GM21447 (cell line): ENCODE data around the gene SIGLEC7.
"Not testable (repeated sequence)": the region's sequence is repeated elsewhere in the genome, so short reads cannot be mapped to it uniquely, and the experiment has no call there.

ENCODE experiments used
- ATAC-seq: cut with Tn5 transposase; IDR thresholded peaks from one replicate; pipeline ENCODE4 v1.9.1; 2021; ENCODE audit not compliant: unreplicated experiment

Gene SIGLEC7

DNA sequence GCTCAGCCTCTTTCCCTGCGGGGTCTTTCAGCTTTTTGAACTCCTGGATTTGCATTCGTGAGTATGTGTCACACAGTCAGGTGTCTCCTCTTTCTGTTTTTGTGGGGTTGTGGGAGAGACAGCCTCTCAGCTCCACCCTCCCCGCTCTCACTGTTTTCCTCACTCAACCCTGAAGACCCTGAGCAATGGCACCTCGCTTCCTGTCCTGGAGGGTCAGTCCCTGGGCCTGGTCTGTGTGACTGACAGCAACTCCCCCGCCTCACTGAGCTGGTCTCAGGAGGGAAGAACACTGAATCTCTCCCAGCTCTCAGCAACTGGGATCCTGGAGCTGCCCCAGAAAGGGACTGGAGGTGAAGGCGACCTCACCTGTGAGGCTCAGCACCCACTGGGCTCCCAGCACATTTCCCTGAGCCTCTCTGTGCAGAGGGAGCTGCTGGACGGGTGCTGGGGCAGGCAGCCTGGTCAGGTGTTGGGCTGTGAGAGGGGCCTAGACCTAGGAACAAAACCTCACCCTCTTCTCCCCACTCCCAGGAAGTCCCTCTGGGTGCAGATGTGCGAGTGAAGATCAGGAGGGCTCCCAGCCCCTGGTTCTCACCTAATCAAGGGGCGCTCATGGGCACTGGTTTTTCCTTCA, 4.2 kb upstream of the SIGLEC7 start:
- ATAC-seq: no peak

DNA sequence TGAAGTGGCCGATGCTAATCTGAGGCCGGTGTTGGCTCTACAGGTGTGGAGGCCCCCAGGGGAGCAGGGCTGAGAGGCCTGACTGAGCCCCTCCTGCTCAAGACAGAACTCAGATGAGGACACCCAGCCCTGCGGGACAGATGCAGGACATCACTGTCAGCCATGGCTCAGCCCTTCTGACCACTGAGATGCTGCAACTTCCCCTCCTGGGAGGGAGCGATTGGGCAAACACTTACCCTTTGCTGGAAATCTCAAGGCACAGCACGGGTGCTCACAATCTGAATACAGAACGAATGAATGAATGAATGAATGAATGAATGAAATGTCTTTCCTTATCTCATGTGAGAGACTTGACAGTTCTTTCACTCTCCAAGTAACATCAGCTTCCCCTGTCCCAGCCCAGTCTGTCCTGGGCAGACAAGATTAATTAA, 3.5 kb upstream of the SIGLEC7 start:
- ATAC-seq: no peak

DNA sequence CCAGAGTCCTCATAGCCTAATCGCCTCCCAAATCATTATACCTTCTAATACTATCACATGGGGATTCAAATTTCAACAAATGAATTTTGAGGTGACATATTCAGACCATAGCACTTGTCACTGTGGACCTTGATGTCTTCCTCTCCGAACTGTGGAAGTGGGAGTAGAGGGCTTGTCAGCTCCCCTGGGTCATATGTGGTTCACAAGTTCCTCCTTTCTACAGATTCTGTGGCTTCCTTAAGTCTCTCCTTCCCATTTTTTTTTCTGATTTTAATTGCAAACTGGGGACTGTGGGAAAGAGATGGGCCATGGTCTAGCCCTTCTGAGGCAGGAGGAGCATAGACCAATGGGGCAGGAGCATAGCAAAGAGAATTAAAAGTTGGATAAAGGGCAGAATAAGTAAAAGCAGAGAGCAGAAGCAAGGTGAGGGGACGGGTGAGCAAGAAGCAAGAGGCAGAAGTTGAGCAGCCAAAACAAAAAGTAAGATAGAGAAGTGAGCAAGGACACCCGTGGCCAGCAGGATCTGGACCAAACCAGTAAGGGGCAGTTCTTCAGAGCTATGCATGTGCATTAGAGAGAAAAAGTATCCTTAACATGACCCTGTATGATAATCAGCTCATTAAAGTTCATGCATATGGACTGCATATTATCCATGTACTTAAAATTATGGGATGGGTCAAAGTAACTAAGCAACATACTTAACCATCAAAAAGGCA, 2.6 kb upstream of the SIGLEC7 start:
- no peak for ATAC-seq

DNA sequence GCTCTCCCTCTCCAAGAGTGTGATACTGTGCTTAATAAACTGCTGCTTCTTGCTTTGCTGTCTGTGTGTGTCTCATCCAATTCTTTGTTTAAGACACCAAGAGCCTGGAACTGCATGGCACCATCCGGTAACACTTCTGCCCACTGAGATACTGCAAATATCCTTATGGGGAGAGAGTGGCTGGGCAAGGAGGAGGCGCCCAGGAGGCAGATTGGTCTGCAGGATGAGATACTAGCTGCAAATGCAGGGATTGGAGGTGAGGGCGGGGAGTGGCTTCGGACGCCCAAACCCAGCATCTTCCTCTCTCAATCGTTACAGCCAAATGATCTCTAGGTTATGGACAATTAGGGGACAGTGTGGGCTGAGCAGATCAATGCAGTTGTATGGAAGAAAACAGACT, 1.7 kb upstream of the SIGLEC7 start:
- ATAC-seq: no peak

DNA sequence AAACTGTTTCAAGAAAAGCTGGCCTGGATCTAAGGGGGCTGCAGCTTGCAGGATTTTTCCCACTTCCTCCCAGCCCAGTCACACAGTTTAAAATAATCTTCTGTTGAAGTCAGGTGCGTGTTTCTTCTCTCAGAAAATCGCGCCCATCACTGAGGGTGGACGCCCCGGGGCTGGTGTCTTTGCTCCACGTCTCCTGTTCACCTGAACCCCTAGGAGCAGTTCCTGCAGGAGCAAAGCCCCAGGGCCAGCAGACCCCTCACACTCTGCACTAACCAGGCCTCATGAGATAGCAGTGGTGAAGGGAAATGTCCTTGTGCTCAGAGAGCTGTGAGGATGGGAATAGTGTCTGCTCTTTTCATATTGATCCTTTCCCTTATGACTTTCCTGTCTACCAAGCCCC, 920 bp upstream of the SIGLEC7 start:
- ATAC-seq: no peak

DNA sequence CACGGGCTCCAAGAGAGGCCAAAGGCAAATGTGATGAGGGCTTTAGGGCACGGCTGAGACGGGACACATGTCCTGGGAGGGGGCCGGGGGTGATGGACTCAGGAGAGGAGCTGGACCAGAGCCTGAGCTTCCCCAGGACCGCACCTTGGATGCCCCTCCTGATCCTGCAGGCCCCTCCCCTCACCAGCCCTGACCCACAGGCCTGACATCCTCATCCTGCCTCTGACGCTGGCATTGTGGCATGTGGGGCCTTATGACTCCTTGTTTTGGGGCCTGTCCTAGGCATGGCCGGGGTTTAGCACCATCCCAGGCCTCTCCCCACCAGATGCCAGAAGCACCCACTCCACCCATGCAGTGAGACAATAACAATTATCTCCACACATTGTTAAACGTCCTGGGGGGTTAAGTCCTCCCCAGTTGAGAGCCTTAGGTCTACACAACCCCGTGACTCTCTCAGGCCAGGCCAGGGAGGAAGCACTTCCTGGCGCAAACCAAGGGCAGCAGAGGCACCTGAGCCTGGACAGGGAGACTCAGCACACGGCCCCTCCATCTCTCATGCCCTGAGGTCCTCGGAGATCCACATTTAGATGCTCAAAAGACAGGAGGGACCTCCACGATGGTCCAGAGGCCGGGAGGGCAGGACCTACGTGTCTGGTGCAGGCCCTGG, 841 bp downstream of the SIGLEC7 start:
- ATAC-seq: not testable (repeated sequence)

DNA sequence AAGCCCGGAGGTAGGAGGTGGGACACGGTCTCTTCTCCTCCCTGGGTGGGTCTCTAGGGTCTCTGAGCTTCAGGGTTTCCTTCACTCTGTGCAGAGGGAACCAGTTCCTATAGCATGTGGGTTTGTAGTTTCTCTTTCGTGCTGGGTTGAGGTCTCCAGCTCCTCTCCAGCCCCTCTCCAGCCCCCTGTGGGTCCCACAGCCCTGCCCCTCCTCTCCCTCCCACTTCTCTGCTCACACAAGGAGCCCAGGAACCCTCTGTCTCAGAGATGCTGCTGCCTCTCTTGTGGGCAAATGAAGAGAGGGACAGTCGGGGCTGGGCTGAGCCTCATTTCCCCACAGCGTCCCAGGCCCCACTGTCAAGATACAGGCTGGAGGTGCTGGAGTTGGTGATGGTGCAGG, 1.4 kb downstream of the SIGLEC7 start:
- no peak for ATAC-seq

DNA sequence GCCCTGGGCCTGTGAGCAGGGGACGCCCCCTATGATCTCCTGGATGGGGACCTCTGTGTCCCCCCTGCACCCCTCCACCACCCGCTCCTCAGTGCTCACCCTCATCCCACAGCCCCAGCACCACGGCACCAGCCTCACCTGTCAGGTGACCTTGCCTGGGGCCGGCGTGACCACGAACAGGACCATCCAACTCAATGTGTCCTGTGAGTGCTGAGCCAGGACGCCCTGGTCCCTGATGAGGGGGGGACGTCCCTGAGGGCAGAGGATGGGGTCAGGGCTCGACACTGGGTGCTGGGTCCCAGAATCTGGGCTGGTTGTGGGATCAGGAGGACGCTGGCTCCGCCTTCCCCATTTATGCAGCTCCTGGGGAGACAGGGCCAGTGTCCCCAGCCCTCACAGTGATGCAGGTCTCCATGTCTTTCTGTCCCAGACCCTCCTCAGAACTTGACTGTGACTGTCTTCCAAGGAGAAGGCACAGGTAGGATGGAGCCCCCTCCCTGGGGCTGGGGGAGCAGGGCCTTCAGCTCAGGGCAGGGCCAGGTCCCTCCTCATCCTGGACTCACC, 2.5 kb downstream of the SIGLEC7 start:
- no peak for ATAC-seq

DNA sequence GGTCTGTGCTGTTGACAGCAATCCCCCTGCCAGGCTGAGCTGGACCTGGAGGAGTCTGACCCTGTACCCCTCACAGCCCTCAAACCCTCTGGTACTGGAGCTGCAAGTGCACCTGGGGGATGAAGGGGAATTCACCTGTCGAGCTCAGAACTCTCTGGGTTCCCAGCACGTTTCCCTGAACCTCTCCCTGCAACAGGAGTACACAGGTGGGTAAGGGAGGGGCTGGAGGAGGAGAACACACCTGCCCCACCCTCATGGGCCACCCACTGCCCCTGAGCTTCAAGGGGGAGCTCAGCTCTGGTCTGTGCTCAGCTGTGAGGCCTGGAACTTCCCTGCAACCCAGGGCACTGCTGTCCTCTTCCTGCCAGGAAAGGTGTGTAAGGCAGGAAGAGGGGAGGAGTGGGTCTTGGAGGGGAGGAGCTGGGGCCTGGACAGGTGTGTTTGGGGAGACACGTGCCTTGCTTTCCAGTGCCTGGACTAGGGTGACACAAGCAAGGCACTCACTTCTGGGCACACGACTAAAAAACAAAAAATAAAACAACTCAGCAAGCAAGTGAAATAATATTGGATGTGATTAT, 3.9 kb downstream of the SIGLEC7 start:
- no peak for ATAC-seq

DNA sequence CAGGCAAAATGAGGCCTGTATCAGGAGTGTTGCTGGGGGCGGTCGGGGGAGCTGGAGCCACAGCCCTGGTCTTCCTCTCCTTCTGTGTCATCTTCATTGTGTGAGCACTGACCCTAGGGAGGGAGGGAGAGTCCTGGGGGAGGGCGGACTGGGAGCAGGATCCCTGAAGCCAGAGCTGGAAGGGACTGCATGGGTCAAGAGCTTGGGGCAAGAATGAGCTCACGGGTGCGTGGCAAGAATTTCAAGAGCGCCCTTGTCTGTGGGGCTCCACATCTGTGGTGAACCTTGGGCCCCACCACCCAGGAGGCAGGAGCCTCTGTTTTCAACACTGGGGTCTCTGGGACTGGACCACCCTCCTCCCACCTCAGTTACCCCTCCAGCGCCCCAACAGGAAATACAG, 4.7 kb downstream of the SIGLEC7 start:
- ATAC-seq: no peak

DNA sequence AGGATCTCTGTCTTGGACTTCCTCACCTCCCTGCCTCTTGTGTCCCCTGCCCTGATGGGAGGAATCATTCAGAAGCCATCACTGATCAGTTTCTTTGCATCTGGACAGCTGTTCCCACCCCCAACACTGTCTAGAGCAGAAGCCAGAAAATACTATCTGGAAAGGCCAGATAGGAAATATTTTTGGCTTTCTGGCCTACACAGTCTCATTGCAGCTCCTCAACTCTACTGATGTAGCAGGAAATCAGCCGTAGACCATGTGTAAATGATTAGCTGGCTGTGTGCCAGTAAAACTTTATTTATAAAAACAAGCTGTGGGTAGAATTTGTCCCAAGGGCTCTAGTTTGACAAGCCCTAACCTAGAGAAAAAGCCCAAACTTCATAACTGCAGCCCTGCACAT, 5.6 kb downstream of the SIGLEC7 start:
- ATAC-seq: no peak

DNA sequence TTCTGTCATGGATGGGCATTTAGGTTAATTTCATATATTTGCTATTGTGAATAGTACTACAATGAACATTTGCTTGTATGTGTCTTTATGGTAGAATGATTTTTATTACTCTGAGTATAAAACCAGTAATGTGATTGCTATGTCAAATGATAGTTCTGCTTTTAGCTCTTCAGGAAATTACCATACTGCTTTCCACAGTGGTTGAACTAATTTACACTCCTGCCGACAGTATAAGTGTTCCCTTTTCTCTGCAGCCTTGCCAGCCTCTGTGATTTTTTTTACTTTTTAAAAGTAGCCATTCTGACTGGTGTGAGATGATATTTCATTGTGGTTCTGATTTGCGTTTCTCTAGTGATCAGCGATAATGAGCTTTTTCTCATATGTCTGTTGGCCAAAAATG, 6.5 kb downstream of the SIGLEC7 start:
- no peak for ATAC-seq

DNA sequence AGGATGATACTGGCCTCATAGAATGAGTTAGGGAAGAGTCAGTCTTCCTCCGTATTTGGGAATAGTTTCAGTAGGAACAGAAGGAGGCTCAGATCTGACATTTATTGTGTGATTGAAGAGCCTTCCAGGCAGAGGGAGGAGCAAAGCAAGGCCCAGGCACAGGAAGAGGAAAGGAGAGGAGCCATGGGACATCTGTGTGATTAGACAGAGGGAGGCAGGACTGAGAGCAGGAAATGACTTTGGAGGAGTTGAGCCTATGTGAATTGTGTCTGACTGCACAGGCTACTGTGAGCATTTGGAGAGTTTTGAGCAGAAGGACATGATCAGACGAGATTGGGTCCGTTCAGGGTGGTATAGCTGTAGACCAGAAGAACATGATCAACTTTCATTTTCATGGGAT, 8.5 kb downstream of the SIGLEC7 start:
- ATAC-seq: no peak

DNA sequence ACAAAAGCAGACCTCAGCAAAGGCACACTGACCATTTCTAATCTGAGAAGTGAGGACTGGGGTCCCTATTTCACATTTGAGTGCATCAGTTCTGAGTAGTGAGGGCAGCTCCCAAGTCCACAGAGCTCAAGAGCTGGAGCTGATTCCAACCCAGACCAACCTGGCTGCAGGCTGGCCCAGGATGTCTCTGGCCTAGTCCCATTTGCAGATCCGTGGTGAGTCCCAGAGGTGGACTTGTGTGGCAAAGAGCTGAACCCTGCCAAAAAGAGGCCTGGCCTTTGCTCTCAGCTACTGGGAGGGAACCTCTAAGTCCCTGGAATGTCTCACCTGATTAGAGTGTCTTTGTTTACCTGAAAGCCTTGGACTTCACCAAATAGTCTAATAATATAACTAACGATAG, 14.6 kb downstream of the SIGLEC7 start:
- ATAC-seq: no peak

DNA sequence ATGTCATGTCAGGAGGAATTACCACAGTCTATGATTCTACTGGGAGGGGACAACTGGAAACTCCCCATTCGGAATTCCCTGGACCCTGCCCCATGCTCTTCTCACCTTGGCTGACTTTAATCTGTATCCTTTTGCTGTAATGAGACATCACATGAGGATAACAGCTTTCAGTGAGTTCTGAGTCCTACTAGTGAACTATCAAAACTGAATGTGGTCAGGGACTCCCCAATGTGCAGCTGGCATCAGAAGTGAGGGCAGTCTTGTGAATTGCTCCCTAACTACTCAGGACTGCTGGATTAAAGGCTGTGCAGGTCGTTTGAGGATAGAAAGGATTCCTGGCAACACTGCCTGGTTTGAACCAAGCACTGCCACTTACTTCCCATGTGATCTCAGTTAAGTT, 15.2 kb downstream of the SIGLEC7 start:
- ATAC-seq: no peak

DNA sequence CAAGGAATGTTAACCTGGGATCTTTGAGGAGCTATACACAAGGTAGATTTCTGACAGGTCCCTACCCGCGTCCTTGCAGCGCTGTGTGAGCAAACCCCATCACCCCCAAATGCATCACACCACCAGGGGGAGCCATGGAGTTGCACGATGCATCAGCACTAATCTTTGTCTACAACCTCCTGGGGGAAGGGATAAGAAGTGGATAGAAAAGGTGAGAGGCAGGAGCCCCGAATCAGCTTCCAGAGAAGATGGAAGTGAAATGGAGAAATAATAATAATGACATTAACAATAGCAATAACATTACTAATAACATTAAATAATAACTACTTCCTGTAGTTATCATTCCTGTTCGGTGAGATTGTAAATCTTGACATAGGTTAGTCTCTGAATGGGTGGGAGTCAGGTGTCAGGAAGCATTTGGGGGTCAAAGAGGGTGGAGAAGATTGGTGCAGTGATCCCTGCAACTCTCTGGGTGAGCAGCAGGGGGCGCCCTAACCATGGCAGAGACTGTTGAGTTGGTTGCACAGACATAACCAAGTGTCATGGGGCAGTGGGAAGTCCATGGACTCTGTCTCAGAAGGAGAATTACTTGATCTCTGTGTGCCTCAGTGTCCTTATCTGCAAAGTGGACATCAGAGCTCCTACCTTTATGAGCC, 16.5 kb downstream of the SIGLEC7 start:
- ATAC-seq: no peak

DNA sequence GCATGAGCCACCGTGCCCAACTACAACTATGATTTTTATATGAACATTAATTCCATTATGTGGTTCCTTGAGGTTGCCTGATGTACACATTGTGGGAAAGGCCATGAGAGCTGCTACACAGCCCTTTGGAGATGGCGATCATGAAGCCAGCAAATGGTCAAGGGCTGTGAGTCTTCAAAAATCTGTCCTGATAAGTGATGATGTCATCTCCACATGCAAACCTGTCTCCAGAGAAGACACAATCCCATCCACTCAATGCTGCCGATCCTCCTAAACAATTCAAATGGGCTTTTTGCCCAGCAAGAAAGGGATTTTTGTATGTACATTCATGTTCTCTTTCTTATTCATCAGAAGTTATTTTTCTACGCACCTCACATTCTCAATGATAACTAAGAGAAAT, 17.6 kb downstream of the SIGLEC7 start:
- ATAC-seq: no peak

DNA sequence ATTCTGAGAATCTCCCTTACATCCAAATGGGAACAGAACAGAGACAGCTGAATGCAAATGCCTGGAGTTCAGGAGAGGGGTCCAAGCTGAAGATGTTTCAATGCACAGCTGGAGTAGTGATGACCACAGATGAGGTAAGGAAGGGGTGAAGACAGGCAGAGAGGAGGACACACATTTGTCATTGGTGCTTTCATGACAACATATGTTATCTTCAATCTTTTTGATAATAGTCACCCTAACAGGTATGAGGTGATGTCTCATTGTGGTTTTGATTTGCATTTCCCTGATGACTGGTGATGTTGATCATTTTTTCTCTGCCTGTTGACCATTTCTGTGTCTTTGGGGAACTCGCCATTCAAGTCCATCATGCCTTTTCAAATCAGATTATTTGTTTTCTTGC, 19.2 kb downstream of the SIGLEC7 start:
- no peak for ATAC-seq

DNA sequence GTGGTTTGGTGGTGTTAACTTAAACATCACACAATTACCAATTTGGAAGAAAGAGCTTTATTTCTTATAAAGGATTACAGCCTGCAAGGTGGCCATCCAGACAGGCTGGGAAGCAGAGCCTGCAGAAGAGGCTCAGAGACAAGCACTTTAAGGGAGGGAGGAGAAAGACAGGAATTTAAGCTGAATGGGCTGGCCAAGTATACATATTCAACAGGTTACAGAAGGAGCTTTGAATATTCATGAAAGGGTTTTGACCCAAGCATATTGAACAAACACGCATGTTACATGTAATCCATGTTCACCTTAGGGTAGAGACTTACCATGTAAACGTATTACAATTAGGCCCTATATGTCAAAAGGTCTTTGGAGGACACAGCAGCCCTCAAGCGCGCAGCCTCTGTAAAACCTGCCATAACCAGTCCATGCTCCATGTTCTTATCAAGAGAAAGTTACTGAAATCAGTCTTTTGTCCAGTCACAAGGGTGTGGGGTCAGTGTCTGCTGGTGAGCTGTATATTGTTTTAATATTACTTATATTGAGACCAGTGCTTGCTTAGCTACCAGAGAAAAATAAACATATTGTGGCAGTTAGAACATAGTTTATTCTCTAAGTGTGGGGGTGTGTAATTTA, 19.9 kb downstream of the SIGLEC7 start:
- ATAC-seq: no peak

DNA sequence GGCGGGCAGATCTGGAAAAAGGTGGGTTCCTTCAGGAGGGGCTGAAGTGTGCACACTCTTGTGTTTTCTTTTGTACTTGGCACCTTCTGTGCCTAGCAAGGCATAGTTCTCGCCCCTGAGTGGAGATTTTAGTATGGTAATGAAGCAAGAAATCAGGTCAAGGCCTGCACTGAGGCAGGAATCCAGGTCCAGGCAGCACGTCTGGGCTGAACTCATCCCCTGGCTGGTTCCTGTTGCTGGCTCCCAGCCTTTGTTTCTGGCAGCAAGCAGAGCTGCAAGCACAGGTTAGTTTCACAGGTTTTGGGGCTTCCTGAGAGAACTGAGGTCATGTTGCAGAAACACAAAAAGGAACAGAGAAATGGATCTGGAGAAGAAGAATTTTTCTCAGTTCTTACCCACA, 21.2 kb downstream of the SIGLEC7 start:
- ATAC-seq: no peak

DNA sequence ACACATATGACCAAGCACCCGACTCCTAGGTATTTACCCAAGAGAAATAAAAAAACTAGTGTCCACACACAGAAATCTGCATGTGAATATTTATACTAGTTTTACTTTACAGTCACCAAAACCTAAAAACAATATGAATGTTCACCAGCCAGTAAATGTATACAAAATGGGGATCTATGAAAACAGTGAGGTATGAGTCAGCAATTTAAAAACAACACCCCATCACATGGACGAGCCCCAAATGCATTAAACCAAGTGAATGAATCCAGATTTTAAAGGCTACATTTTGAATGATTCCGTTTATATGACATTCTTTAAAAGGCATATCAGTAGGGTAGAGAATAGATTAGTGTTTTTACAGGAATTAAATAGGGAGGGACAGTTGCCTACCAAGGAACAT, 22.1 kb downstream of the SIGLEC7 start:
- ATAC-seq: no peak
